NB4 (cell line): ENCODE measurements around the gene PAPSS2.

Experiments used
- POLR2A ChIP-seq: IDR thresholded peaks from 2 replicates; pipeline ENCODE4 v1.6.1; 2011; ENCODE audit warnings: mild to moderate bottlenecking; ENCODE audit not compliant: insufficient read length; ENCODE audit errors: extremely low read depth
- TF ChIP-seq, protein P1 (sequence below): IDR thresholded peaks from one replicate; pipeline ENCODE4 v1.5.1; 2012; ENCODE audit warnings: low read depth, low read length

- TF ChIP-seq POLR2A = no peak
- TF ChIP-seq, protein P1, sequence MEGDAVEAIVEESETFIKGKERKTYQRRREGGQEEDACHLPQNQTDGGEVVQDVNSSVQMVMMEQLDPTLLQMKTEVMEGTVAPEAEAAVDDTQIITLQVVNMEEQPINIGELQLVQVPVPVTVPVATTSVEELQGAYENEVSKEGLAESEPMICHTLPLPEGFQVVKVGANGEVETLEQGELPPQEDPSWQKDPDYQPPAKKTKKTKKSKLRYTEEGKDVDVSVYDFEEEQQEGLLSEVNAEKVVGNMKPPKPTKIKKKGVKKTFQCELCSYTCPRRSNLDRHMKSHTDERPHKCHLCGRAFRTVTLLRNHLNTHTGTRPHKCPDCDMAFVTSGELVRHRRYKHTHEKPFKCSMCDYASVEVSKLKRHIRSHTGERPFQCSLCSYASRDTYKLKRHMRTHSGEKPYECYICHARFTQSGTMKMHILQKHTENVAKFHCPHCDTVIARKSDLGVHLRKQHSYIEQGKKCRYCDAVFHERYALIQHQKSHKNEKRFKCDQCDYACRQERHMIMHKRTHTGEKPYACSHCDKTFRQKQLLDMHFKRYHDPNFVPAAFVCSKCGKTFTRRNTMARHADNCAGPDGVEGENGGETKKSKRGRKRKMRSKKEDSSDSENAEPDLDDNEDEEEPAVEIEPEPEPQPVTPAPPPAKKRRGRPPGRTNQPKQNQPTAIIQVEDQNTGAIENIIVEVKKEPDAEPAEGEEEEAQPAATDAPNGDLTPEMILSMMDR = no peak
Measured at GRCh38 chr10:87721781-87722180, 62.1 kb downstream of the PAPSS2 start.
